ENCODE results near the gene RYR3. TPM values are rescaled to one million over a fixed set of nuclear protein-coding genes. Genes with fewer than 3 reads are reported as not detected.

RYR3 gene
- total and polyA plus RNA-seq, 10 of the 15 experiments (the other 5 are each of a cell fraction or from before 2014, with no cell fraction given) = under 0.01 to 0.44 (median 0.16) TPM; not detected in 5

- H4K20me1 ChIP-seq (ENCODE audit: control insufficient read depth, insufficient read depth) = no peaks in the 10 kb centered on the region
- WGBS (ENCODE audit: insufficient coverage, insufficient replicate concordance, low lambda C conversion rate, missing lambda C conversion rate) = 43% methylated on average over 7 of the region's 7 CpGs
- DNase-seq (ENCODE audit: low read depth, low spot score) (no peak), FAIRE-seq (no peak), ATAC-seq (no peak)
- no peaks in the 10 kb centered on the region for H3K4me1 ChIP-seq (ENCODE audit: control insufficient read depth, insufficient read depth, low read length)
- in situ Hi-C loops (cut with MboI) = no loop called here
- no peak overlapping the region for H3K4me3 ChIP-seq
- intact Hi-C loops (cut with micrococcal nuclease; ENCODE audit: unreplicated experiment) = no loop called here
- H3K79me2 ChIP-seq (ENCODE audit: control insufficient read depth, insufficient read depth, low read length) = no peaks in the 10 kb centered on the region
- SMC1A ChIA-PET (ENCODE audit: uncharacterized antibody, unreplicated experiment) = interaction anchor here (1.0 kb wide), 1 partner anchor 74 kb away, joined by 3 read pairs; no protein-coding TSS in a partner anchor
- no peak overlapping the region for H3K4me2 ChIP-seq (ENCODE audit: control insufficient read depth, insufficient read depth)
- no peak overlapping the region for H2AFZ ChIP-seq (ENCODE audit: control insufficient read depth, low read depth, low read length)
- CTCF ChIA-PET = interaction anchor here (0.9 kb wide), 1 partner anchor 310 kb away, joined by 3 read pairs; no protein-coding TSS in a partner anchor
- 0 out of 6 replicates have a peak, but pooled peaks of 2 of the 3 experiments have one; percentile 1 to 14 for TF ChIP-seq CTCF (IDR thresholded peaks at IDR 0.05 in 2 of 3, conservative IDR thresholded peaks at IDR 0.05 in 1 of 3; ENCODE audit: control insufficient read depth in 2 of 3, extremely low read depth in 1 of 3, insufficient read depth in 1 of 3, low read depth in 3 of 3, low read length in 3 of 3)
- TF ChIP-seq, protein P1, sequence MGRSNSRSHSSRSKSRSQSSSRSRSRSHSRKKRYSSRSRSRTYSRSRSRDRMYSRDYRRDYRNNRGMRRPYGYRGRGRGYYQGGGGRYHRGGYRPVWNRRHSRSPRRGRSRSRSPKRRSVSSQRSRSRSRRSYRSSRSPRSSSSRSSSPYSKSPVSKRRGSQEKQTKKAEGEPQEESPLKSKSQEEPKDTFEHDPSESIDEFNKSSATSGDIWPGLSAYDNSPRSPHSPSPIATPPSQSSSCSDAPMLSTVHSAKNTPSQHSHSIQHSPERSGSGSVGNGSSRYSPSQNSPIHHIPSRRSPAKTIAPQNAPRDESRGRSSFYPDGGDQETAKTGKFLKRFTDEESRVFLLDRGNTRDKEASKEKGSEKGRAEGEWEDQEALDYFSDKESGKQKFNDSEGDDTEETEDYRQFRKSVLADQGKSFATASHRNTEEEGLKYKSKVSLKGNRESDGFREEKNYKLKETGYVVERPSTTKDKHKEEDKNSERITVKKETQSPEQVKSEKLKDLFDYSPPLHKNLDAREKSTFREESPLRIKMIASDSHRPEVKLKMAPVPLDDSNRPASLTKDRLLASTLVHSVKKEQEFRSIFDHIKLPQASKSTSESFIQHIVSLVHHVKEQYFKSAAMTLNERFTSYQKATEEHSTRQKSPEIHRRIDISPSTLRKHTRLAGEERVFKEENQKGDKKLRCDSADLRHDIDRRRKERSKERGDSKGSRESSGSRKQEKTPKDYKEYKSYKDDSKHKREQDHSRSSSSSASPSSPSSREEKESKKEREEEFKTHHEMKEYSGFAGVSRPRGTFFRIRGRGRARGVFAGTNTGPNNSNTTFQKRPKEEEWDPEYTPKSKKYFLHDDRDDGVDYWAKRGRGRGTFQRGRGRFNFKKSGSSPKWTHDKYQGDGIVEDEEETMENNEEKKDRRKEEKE (IDR thresholded peaks at IDR 0.05) = no peak
- H3K27ac ChIP-seq (ENCODE audit: control insufficient read depth, insufficient read depth) = no peak overlapping the region
- no peak overlapping the region for H3K9ac ChIP-seq (ENCODE audit: control insufficient read depth, insufficient read depth, low read length)
- RAD21 ChIA-PET (ENCODE audit: unreplicated experiment) = no interaction called here
- no TSS peak for BruUV-seq (replicated peaks)
- H3K27me3 ChIP-seq (replicated peaks in 1 of 2; ENCODE audit: control insufficient read depth in 2 of 2, insufficient read depth in 2 of 2, low read length in 1 of 2) = no peaks in the 10 kb centered on the region
- POLR2A ChIA-PET = no interaction called here
- no peaks in the 10 kb centered on the region for H3K36me3 ChIP-seq (ENCODE audit: control insufficient read depth in 2 of 2, insufficient read depth in 2 of 2, low read length in 1 of 2)
- no peaks in the 10 kb centered on the region; the same call in 2 of the 3 replicates for H3K9me3 ChIP-seq (replicated peaks; ENCODE audit: control insufficient read depth, insufficient read depth, low read length)
These were observed 312.2 kb downstream of the RYR3 start for GRCh38 chr15:33623010-33623409.
